ENCODE results near the gene SERPINA1.

GRCh38 chr14:94364037-94364436 is 24.4 kb downstream of the SERPINA1 start:
- TF ChIP-seq CTCF (conservative IDR thresholded peaks at IDR 0.05; ENCODE audit: low read depth, low read length) = no peak
- no peak for TF ChIP-seq EZH2 (IDR thresholded peaks at IDR 0.05; ENCODE audit: borderline replicate concordance, low read depth, low read length, poor library complexity, severe bottlenecking)
